ENCODE results near the gene SMAD7. TPM values are rescaled to one million over a fixed set of nuclear protein-coding genes. Genes with fewer than 3 reads are reported as not detected.
A peak's percentile ranks its signal among the peaks of the same experiment; 100 is the strongest.

The SMAD7 gene
- total RNA-seq, 1 donor from 2014 or later, result 26.8 TPM

DNA sequence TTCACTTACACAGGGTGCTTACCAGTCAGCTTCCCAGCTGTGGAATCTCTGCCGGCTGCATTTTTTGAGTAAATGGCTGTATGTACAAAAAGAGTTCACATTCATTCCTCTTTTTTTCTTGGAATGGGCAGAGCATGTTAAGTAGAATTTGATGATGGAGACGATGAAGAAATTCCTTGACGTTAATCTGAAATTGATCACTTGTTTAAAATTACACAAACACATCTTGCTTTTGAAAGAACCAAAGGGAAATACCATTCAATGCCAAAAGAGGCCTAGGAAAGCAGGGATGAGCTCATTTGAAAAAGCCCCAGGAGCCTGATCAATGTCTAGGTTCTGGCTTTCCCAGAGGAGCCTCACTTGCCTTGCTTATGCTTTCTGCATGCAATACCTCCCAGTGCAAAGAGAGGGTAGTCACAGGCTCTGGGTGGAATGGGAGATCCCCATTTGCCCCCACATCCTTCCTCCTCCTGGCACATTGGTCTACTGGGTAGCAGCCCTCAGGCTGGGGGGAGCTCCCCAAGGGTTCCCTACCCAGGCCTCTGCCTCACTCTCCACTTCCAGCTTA lies 12.3 kb upstream of the SMAD7 start:
- no peak overlapping the region for H3K27ac Mint-ChIP-seq
- H3K27me3 Mint-ChIP-seq (ENCODE audit: insufficient read depth), result peaks cover 38% of the 10 kb centered on the region
- H3K4me3 Mint-ChIP-seq, result no peak overlapping the region
- H3K36me3 Mint-ChIP-seq (ENCODE audit: low read depth), result no peaks in the 10 kb centered on the region
- no peak for DNase-seq (ENCODE audit: low spot score)
- intact Hi-C loops (cut with micrococcal nuclease), result no loop called here
- no peaks in the 10 kb centered on the region for H3K9me3 Mint-ChIP-seq
- H3K4me1 Mint-ChIP-seq (ENCODE audit: low read depth), result peaks cover 5% of the 10 kb centered on the region

DNA sequence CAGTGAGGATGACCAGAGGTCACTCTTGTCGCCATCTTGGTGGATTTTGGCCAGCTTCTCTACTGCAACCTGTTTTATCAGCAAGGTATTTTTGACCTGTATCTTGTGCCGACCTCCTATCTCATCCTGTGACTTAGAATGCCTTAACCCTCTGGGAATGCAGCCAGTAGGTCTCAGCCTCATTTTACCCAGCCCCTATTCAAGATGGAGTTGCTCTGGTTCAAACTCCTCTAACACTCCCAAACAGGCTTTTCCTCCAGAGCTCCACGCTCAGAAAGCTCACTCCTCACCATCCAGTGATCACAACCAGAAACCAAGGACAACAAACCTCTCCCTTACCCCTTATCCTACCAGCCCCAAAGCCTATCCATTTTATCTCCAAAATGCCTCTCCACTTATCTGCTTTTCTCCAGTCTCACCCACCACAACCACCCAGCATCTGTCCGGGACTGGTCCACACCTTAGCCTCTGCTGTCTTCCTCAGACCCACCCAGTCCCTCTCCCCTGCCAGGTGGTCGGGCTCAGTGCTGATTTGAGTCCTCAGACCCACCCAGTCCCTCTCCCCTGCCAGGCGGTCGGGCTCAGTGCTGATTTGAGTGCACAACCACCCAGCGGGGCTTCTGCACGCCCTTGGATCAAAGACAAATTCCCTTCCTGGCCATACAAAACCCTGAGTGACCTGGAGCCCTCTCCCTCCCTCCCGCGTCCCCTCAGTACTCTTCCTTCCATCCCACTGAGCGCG lies 11.7 kb upstream of the SMAD7 start:
- H3K9me3 Mint-ChIP-seq, result no peaks in the 10 kb centered on the region
- H3K27ac Mint-ChIP-seq, result no peak overlapping the region
- peaks cover 5% of the 10 kb centered on the region for H3K4me1 Mint-ChIP-seq (ENCODE audit: low read depth)
- H3K27me3 Mint-ChIP-seq (ENCODE audit: insufficient read depth), result peaks cover 34% of the 10 kb centered on the region
- no peak for DNase-seq (ENCODE audit: low spot score)
- no peak overlapping the region for H3K4me3 Mint-ChIP-seq
- H3K36me3 Mint-ChIP-seq (ENCODE audit: low read depth), result no peaks in the 10 kb centered on the region
- intact Hi-C loops (cut with micrococcal nuclease), result no loop called here

DNA sequence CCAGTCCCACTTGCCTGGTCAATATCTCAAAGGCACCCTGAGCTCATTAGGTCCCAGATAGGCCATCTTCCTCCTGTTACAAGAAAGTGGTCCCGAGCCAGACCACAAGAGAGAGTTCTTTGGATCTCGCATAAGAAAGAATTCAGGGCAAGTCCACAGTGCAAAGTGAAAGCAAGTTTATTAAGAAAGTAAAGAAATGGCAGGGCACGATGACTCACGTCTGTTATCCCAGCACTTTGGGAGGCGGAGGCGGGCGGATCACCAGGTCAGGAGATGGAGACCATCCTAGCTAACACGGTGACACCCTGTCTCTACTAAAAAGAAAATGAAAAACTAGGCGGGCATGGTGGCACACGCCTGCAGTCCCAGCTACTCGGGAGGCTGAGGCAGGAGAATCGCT lies 10.8 kb upstream of the SMAD7 start:
- peaks cover 33% of the 10 kb centered on the region for H3K27me3 Mint-ChIP-seq (ENCODE audit: insufficient read depth)
- no peak overlapping the region for H3K4me3 Mint-ChIP-seq
- H3K27ac Mint-ChIP-seq, result no peak overlapping the region
- intact Hi-C loops (cut with micrococcal nuclease), result no loop called here
- DNase-seq (ENCODE audit: low spot score), result no peak
- peaks cover 6% of the 10 kb centered on the region for H3K4me1 Mint-ChIP-seq (ENCODE audit: low read depth)
- no peaks in the 10 kb centered on the region for H3K9me3 Mint-ChIP-seq
- H3K36me3 Mint-ChIP-seq (ENCODE audit: low read depth), result no peaks in the 10 kb centered on the region

DNA sequence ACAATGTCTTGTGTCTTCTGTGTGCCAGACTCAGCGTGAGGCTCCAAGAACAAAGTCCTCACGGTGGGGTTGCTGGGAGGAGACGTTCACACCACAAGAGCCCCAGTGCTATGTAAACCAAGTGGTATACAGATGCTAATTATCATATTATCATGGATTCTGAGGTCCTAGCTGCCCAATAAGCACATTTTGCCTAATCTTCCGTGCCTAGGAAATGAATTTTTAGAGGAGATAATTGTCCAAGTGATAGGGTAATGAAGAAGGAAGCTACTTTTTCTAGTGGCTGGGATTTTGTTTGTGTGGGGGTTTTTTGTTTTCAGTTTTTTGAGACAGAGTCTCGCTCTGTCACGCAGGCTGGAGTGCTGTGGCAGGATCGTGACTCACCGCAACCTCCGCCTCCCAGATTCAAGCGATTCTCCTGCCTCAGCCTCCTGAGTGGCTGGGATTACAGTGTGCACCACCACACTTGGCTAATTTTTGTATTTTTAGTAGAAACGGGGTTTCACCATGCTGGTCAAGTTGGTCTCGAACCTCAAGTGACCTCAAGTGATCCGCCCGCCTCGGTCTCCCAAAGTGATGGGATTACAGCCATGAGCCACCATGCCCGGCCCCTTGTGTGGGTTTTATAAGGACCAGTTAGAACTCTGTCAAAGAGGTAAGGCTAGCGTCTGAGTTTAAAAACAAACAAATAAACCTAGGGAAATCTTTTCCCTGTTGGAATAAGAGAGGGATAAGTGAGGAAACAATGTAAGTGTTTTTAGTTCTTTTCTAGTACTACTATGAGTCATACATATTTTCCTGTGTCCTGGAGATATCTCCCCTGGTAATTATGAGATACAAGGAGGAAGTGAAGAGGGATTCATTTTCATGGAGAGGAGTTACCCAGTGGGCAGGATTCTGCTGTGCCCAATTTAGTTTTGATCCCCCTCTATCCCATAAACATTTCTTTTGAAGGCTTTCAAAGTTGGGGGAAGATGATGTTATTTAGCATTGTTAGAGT lies 9.5 kb upstream of the SMAD7 start:
- no peak for DNase-seq (ENCODE audit: low spot score)
- Mint-ChIP-seq H3K27ac (no peak overlapping the region), H3K4me3 (no peak overlapping the region), H3K9me3 (no peaks in the 10 kb centered on the region), H3K27me3 (ENCODE audit: insufficient read depth) (peaks cover 38% of the 10 kb centered on the region), H3K36me3 (ENCODE audit: low read depth) (no peaks in the 10 kb centered on the region), H3K4me1 (ENCODE audit: low read depth) (peaks cover 19% of the 10 kb centered on the region)
- intact Hi-C loops (cut with micrococcal nuclease), result loop anchor here (10.0 kb wide), 1 partner anchor 495 kb away; no protein-coding TSS in a partner anchor

DNA sequence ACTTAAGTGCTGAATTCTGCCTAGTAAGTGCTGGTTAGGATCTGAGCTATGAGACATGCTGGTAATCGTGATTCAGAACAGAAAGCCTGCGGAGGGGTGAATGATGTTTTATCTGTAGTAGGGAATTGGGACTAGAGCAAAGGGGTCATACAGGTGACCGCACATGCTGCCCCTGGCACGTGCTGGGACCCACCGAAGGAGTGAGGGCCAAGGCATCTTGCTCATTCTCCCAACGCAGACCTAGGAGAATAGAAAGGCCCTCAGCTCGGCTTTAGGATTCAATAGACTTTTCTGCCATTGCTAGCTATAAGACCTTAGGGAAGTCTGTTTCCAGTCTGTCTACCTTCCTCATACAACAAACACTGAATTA lies 8.8 kb upstream of the SMAD7 start:
- H3K9me3 Mint-ChIP-seq, result no peaks in the 10 kb centered on the region
- H3K27me3 Mint-ChIP-seq (ENCODE audit: insufficient read depth), result peaks cover 38% of the 10 kb centered on the region
- no peak for DNase-seq (ENCODE audit: low spot score)
- peaks cover 23% of the 10 kb centered on the region for H3K4me1 Mint-ChIP-seq (ENCODE audit: low read depth)
- no peaks in the 10 kb centered on the region for H3K36me3 Mint-ChIP-seq (ENCODE audit: low read depth)
- intact Hi-C loops (cut with micrococcal nuclease), result loop anchor here (10.0 kb wide), 1 partner anchor 495 kb away; no protein-coding TSS in a partner anchor
- no peak overlapping the region for H3K4me3 Mint-ChIP-seq
- no peak overlapping the region for H3K27ac Mint-ChIP-seq

DNA sequence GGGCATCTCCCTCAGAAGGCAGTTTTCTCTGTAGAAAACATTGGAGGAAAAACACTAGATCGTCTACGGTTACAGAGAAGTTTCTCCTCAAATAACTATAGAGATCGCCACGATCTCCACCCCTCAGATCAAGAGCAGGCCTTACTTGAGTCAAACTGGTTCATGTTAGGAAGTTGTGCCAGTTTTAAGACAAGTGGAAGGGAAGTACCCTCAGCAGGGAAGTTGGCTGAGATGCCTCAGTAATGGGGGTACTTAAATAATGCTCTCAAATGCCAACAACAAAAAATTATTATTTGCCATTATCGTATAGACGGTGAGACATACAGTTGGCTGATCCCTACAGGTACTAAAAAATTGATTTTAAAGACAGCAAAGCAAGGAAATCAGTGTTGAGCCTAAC lies 8.2 kb upstream of the SMAD7 start:
- Mint-ChIP-seq H3K27ac (no peak overlapping the region), H3K4me1 (ENCODE audit: low read depth) (peaks cover 23% of the 10 kb centered on the region), H3K27me3 (ENCODE audit: insufficient read depth) (peaks cover 32% of the 10 kb centered on the region), H3K36me3 (ENCODE audit: low read depth) (peaks cover 1% of the 10 kb centered on the region), H3K9me3 (no peaks in the 10 kb centered on the region), H3K4me3 (no peak overlapping the region)
- intact Hi-C loops (cut with micrococcal nuclease), result loop anchor here (10.0 kb wide), 1 partner anchor 496 kb away; no protein-coding TSS in a partner anchor
- no peak for DNase-seq (ENCODE audit: low spot score)

DNA sequence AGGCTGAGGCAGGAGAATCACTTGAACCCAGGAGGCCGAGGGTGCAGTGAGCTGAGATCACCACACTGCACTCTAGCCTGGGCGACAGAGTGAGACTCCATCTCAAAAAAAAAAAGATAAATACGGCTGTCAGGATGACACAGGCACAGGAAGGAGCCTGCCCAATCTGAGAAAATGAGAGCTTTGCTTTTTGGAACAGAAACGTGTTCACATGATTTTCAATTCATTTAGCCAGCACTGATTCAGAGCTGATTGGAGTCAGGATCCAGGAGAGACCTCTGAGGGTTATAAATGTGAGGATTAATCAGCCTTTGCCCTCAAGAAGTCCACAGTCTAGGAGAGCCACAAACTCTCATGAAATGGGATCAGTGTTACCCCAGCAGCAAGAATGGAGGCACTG lies 6.9 kb upstream of the SMAD7 start:
- Mint-ChIP-seq H3K4me1 (ENCODE audit: low read depth) (peaks cover 18% of the 10 kb centered on the region), H3K36me3 (ENCODE audit: low read depth) (peaks cover 1% of the 10 kb centered on the region), H3K4me3 (no peak overlapping the region), H3K9me3 (no peaks in the 10 kb centered on the region), H3K27ac (no peak overlapping the region), H3K27me3 (ENCODE audit: insufficient read depth) (peaks cover 29% of the 10 kb centered on the region)
- intact Hi-C loops (cut with micrococcal nuclease), result loop anchor here (10.0 kb wide), 1 partner anchor 497 kb away; no protein-coding TSS in a partner anchor
- no peak for DNase-seq (ENCODE audit: low spot score)

DNA sequence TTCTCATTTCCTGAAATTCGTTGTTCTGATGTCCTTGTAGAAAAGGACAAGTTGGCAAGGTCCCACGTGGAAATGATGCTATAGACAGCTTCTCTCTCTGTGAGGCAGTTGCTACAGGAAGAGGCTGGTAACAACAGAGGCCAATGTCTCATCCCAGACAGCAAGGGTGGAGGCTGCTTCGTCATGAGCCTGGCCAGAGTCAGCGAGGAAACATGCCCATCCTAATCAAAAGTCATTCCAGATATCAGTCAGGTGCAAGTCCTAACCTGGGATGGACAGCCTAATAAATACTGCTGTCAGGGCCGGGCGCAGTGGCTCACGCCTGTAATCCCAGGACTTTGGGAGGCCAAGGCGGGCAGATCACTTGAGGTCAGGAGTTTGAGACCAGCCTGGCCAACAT lies 6.4 kb upstream of the SMAD7 start:
- intact Hi-C loops (cut with micrococcal nuclease), result loop anchor here (10.0 kb wide), 1 partner anchor 498 kb away; no protein-coding TSS in a partner anchor
- DNase-seq (ENCODE audit: low spot score), result no peak
- peaks cover 21% of the 10 kb centered on the region for H3K4me1 Mint-ChIP-seq (ENCODE audit: low read depth)
- peaks cover 1% of the 10 kb centered on the region for H3K36me3 Mint-ChIP-seq (ENCODE audit: low read depth)
- H3K9me3 Mint-ChIP-seq, result no peaks in the 10 kb centered on the region
- peaks cover 27% of the 10 kb centered on the region for H3K27me3 Mint-ChIP-seq (ENCODE audit: insufficient read depth)
- no peak overlapping the region for H3K27ac Mint-ChIP-seq
- no peak overlapping the region for H3K4me3 Mint-ChIP-seq

DNA sequence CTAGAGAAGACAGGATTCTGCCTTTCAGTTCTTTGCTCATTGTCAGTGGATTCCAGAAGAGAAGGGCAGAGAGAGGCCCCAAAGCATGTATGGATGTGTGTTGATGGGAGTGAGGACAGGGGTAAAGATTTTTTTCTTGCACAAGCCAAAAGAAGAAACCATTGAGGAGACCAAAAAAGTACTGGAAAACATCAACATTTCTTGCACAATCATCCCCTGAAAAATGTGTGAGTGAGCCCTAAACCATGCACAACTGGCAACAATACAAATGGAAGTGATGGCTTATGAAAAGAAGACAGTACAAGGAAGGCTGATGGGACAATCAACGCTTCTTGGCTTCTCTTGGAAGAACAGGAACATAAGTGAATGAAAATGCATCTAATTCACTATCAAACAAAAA lies 5.6 kb upstream of the SMAD7 start:
- H3K36me3 Mint-ChIP-seq (ENCODE audit: low read depth), result peaks cover 1% of the 10 kb centered on the region
- H3K9me3 Mint-ChIP-seq, result no peaks in the 10 kb centered on the region
- no peak overlapping the region for H3K4me3 Mint-ChIP-seq
- DNase-seq (ENCODE audit: low spot score), result no peak
- H3K27ac Mint-ChIP-seq, result no peak overlapping the region
- intact Hi-C loops (cut with micrococcal nuclease), result loop anchor here (10.0 kb wide), 1 partner anchor 498 kb away; no protein-coding TSS in a partner anchor
- H3K4me1 Mint-ChIP-seq (ENCODE audit: low read depth), result peaks cover 23% of the 10 kb centered on the region
- peaks cover 23% of the 10 kb centered on the region for H3K27me3 Mint-ChIP-seq (ENCODE audit: insufficient read depth)

DNA sequence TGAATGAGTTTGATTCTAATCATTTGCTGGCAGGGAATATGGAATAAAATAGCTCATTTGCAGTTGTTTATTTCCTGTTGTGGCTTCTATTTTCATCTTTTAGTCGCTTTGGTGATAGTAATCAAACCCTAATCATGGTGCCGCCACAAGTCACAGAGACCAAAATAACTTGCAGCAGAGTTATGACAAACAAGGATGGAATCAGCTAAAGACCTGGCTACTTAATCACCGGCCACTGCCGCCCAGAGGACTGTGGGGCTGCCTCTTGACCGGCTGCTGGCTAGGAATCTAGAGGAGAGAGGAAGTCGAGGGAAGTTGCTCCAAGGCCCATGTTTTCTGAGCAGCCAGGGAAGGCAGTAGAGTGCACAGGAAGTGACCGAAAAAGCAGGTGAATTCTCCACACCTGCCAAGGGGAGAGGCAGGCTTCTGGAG lies 5.1 kb upstream of the SMAD7 start:
- no peak overlapping the region for H3K4me3 Mint-ChIP-seq
- intact Hi-C loops (cut with micrococcal nuclease), result loop anchor here (1.0 to 10.0 kb wide), 2 partner anchors 17 to 499 kb away; no protein-coding TSS in a partner anchor
- peak overlapping the region; percentile 40 for H3K27ac Mint-ChIP-seq
- peaks cover 23% of the 10 kb centered on the region for H3K4me1 Mint-ChIP-seq (ENCODE audit: low read depth)
- peaks cover 22% of the 10 kb centered on the region for H3K27me3 Mint-ChIP-seq (ENCODE audit: insufficient read depth)
- H3K36me3 Mint-ChIP-seq (ENCODE audit: low read depth), result peaks cover 2% of the 10 kb centered on the region
- DNase-seq (ENCODE audit: low spot score), result no peak
- H3K9me3 Mint-ChIP-seq, result no peaks in the 10 kb centered on the region

DNA sequence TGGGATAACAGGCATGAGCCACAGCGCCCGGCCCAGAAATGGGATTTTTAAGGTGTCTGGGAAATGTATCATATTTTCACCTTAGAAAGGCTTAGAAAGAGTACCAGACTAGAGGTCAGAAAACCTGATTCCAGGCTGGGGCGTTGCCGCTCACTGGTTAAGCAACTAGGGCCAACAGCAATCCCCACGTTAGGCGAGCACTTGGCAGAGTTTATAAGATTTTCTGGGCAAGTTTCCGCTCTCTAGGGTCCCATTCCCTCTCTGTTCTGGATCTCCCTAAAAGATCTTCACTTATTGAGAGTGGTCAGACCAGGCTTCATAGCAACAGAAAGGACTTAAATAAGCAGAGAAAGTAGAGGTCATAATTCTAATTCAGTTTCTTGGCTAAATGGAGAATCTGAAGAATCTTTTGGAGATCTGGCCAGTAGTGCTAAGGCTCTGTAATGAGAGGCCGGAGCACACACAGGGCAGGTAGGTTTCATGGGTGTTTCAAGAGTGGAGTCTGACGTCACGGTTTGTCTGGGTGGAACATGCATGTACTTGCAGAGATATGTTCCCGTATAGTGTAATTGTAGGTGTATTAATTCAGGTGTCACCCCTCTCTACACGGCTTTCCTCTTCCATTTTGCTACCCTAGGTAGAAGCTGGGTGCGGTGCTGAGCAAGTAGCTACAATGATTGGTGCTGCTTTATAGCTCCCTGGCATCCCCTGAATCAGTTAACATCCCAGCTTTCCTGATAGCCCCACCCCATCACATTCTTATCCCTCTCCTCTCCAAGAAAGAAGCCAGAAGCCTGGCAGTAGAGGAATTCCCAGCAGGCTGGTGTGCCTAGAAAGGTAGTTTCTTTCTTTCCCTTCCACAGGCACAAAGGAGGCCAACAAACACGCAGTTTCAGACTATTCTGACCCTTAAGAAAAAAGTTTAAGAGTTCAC lies 4.4 kb upstream of the SMAD7 start:
- H3K36me3 Mint-ChIP-seq (ENCODE audit: low read depth), result peaks cover 3% of the 10 kb centered on the region
- H3K9me3 Mint-ChIP-seq, result no peaks in the 10 kb centered on the region
- peaks cover 19% of the 10 kb centered on the region for H3K27me3 Mint-ChIP-seq (ENCODE audit: insufficient read depth)
- peaks cover 23% of the 10 kb centered on the region for H3K4me1 Mint-ChIP-seq (ENCODE audit: low read depth)
- no peak for DNase-seq (ENCODE audit: low spot score)
- H3K27ac Mint-ChIP-seq, result no peak overlapping the region
- intact Hi-C loops (cut with micrococcal nuclease), result loop anchor here (1.0 to 10.0 kb wide), 3 partner anchors 18 to 500 kb away; no protein-coding TSS in a partner anchor
- no peak overlapping the region for H3K4me3 Mint-ChIP-seq
